Thoracic aorta (tissue), 2 donors: ENCODE results near the gene BCL2L13. TPM values are rescaled to one million over a fixed set of nuclear protein-coding genes. Genes with fewer than 3 reads are reported as not detected.

Experiments used
- ATAC-seq: fragments of 150-250 bp; one replicate; pipeline ENCODE4 v1.8.0; 2017; ENCODE audit warnings: low read depth; ENCODE audit not compliant: insufficient number of reproducible peaks, low FRiP score
- DNase-seq: peaks from one replicate; pipeline ENCODE4 v3.0.0-alpha.2; 2020; ENCODE audit warnings: low spot score
- H3K27ac ChIP-seq, 2 donors: fragments of 200-600 bp; sonication (generic); 1 replicate in 1 of 2; 2 replicates in 1 of 2; pipeline ENCODE4 v1.5.1; 2016; ENCODE audit warnings: mild to moderate bottlenecking in 2 of 2, moderate library complexity in 2 of 2
- H3K27me3 ChIP-seq: fragments of 200-600 bp; sonication (generic); replicated peaks from 2 replicates; pipeline ENCODE4 v1.6.0; 2016; ENCODE audit warnings: mild to moderate bottlenecking; ENCODE audit not compliant: insufficient read depth
- H3K36me3 ChIP-seq: fragments of 200-600 bp; sonication (generic); one replicate; pipeline ENCODE4 v1.5.1; 2016
- H3K4me1 ChIP-seq, 2 donors: fragments of 200-600 bp; sonication (generic); 1 replicate in 1 of 2; 2 replicates in 1 of 2; pipeline versions ENCODE4 v1.5.1 to v1.6.0; 2016; ENCODE audit warnings: low read depth in 2 of 2, mild to moderate bottlenecking in 1 of 2; ENCODE audit not compliant: control insufficient read depth in 1 of 2
- H3K4me3 ChIP-seq: fragments of 200-600 bp; sonication (generic); 2 replicates; pipeline ENCODE4 v1.5.1; 2016; ENCODE audit warnings: mild to moderate bottlenecking
- H3K9me3 ChIP-seq: fragments of 200-600 bp; sonication (generic); 2 replicates; pipeline ENCODE4 v1.5.1; 2016
- CTCF ChIP-seq: fragments of 200-600 bp; sonication (generic); IDR thresholded peaks from one replicate; pipeline ENCODE4 v1.5.1; 2019; ENCODE audit warnings: antibody characterized with exemption
- total RNA-seq, 2 donors: library from RNA; depleted of rRNA; stranded (reverse); fragments of >200 nt; gene quantifications; one replicate each; pipeline versions ENCODE4 v1.1.0 to v1.2.3, GENCODE V29; 2016

Gene BCL2L13
- total RNA-seq, 2 donors from 2014 or later = 38.0 to 43.4 TPM

- Histone ChIP-seq H3K4me3 (no peak overlapping the region), H3K36me3 (no peaks in the 10 kb centered on the region), H3K9me3 (no peaks in the 10 kb centered on the region), H3K27ac (no peak overlapping the region), H3K27me3 (no peaks in the 10 kb centered on the region), H3K4me1 (no peaks in the 10 kb centered on the region)
- no peak for TF ChIP-seq CTCF
- ATAC-seq (no peak), DNase-seq (no peak)
These were observed 61.3 kb downstream of the BCL2L13 start for GRCh38 chr22:17699696-17700340.

- DNase-seq = no peak
- ATAC-seq = no peak
These were observed 62.2 kb downstream of the BCL2L13 start for GRCh38 chr22:17700778-17701177.

DNA sequence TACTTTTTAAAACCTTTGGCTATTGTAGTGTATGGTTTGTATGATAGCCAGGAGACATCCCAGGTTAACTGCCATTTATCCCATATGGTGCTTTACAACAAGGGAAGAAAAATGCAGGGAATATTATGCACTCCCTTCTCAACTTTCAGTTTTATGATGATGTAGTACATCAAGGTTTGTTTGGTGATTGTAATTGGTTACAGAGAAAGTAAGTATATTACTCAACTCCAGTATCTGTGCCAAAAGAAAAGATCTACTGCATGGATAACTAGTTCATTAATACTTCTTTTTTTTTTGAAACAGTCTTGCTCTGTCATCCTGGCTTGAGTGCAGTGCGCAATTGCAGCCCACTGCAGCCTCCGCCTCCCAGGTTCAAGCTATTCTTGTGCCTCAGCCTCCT is 65.3 kb downstream of the BCL2L13 start:
- no peak for DNase-seq
- no peak overlapping the region for H3K4me3 ChIP-seq
- H3K27ac ChIP-seq = no peak overlapping the region
- no peak for ATAC-seq
- peaks cover 6 to 16% of the 10 kb centered on the region in 2 donors for H3K4me1 ChIP-seq
- TF ChIP-seq CTCF = no peak
- no peaks in the 10 kb centered on the region for H3K36me3 ChIP-seq
- H3K27me3 ChIP-seq = no peaks in the 10 kb centered on the region
- no peaks in the 10 kb centered on the region for H3K9me3 ChIP-seq

More at GRCh38 chr22:17700778-17701177, 62.2 kb downstream of the BCL2L13 start:
- Histone ChIP-seq H3K36me3 (no peaks in the 10 kb centered on the region), H3K4me1 (peaks cover 0 to 2% of the 10 kb centered on the region in 2 donors), H3K27ac (no peak overlapping the region), H3K9me3 (no peaks in the 10 kb centered on the region), H3K27me3 (no peaks in the 10 kb centered on the region), H3K4me3 (no peak overlapping the region)
- no peak for TF ChIP-seq CTCF

- Histone ChIP-seq H3K4me3 (no peak overlapping the region), H3K36me3 (no peaks in the 10 kb centered on the region), H3K27ac (no peak overlapping the region), H3K9me3 (no peaks in the 10 kb centered on the region), H3K27me3 (no peaks in the 10 kb centered on the region), H3K4me1 (peaks cover 6 to 16% of the 10 kb centered on the region in 2 donors)
- no peak for ATAC-seq
- no peak for TF ChIP-seq CTCF
- no peak for DNase-seq
These were observed 67.0 kb downstream of the BCL2L13 start for GRCh38 chr22:17705546-17705945.

GRCh38 chr22:17705951-17706900 is 67.7 kb downstream of the BCL2L13 start:
- peak; percentile 97 for ATAC-seq
- Histone ChIP-seq H3K27ac (peak overlapping the region; percentile 55 to 65), H3K36me3 (no peaks in the 10 kb centered on the region), H3K27me3 (no peaks in the 10 kb centered on the region), H3K4me1 (peaks cover 6 to 16% of the 10 kb centered on the region in 2 donors), H3K4me3 (peak overlapping the region; percentile 69), H3K9me3 (no peaks in the 10 kb centered on the region)
- DNase-seq = peak; percentile 6
- no peak for TF ChIP-seq CTCF
